Measurements from ENCODE around the gene MARCKSL1. TPM values are rescaled to one million over a fixed set of nuclear protein-coding genes. Genes with fewer than 3 reads are reported as not detected.

MARCKSL1 gene
- polyA plus RNA-seq, 1 experiment, result 196 TPM

DNA sequence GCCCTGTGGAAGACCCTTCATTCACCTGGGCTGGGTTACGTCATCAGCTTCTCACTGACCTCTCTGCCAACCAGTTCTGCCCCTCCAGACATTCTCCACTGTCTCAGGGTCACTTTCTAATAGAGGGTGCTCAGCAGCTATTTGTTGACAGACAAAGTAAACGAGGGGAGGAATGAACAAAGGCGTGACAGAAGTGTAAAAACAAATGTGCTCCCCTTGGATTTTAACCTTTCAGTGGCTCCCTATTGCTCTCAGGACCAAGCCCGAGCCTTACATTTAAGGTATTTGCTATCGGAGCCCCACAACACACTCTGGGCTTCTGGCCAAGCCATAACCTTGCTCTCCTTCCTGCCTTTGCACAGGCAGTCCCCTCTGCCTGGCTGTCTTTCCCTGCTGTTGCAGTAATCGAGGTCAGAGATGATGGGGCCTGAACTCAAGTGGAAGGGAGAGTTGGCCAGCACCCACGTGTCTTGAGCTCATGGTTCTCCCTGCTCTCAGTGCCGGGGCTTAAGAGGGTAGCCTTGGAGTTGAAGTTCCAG, 9.3 kb upstream of the MARCKSL1 start:
- CTCF ChIA-PET, result no interaction called here
- TF ChIP-seq, protein P1, sequence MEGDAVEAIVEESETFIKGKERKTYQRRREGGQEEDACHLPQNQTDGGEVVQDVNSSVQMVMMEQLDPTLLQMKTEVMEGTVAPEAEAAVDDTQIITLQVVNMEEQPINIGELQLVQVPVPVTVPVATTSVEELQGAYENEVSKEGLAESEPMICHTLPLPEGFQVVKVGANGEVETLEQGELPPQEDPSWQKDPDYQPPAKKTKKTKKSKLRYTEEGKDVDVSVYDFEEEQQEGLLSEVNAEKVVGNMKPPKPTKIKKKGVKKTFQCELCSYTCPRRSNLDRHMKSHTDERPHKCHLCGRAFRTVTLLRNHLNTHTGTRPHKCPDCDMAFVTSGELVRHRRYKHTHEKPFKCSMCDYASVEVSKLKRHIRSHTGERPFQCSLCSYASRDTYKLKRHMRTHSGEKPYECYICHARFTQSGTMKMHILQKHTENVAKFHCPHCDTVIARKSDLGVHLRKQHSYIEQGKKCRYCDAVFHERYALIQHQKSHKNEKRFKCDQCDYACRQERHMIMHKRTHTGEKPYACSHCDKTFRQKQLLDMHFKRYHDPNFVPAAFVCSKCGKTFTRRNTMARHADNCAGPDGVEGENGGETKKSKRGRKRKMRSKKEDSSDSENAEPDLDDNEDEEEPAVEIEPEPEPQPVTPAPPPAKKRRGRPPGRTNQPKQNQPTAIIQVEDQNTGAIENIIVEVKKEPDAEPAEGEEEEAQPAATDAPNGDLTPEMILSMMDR (IDR thresholded peaks at IDR 0.05; ENCODE audit: low read depth, low read length), result no peak
- Histone ChIP-seq H3K9me3 (ENCODE audit: control insufficient read depth, insufficient read depth, low read length) (no peaks in the 10 kb centered on the region), H3K27me3 (ENCODE audit: control insufficient read depth, insufficient read depth, low read length) (no peaks in the 10 kb centered on the region), H3K27ac (ENCODE audit: low read depth, low read length) (no peak overlapping the region), H3K4me3 (ENCODE audit: low read depth, low read length) (no peak overlapping the region)
- POLR2A ChIA-PET, result interaction anchor here (1.1 to 3.4 kb wide), 2 partner anchors 10 to 11 kb away, joined by 3 to 32 read pairs; partner anchors contain the start of gene MARCKSL1
- no peak for DNase-seq (ENCODE audit: low read depth, low spot score)

DNA sequence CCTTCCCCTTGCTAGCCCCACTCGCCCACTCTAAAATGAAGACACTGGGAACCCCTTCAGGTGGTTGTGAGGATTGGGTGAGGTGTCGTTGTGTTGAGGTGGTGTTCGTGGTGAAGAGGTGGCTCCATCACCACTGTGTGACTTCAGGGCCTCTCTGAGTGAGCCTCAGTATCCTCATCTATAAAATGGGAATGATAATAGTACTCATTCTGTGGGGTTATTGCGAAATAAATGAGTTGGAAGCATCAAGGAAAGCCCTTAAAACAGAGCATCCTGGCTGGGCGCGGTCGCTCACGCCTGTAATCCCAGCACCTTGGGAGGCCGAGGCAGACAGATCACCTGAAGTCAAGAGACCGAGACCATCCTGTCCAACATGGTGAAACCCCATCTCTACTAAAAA, 6.7 kb upstream of the MARCKSL1 start:
- Histone ChIP-seq H3K27me3 (ENCODE audit: control insufficient read depth, insufficient read depth, low read length) (no peaks in the 10 kb centered on the region), H3K4me3 (ENCODE audit: low read depth, low read length) (no peak overlapping the region), H3K27ac (ENCODE audit: low read depth, low read length) (no peak overlapping the region), H3K9me3 (ENCODE audit: control insufficient read depth, insufficient read depth, low read length) (no peaks in the 10 kb centered on the region)
- TF ChIP-seq, protein P1 (IDR thresholded peaks at IDR 0.05; ENCODE audit: low read depth, low read length), result no peak
- ChIA-PET CTCF (no interaction called here), POLR2A (no interaction called here)
- DNase-seq (ENCODE audit: low read depth, low spot score), result no peak

DNA sequence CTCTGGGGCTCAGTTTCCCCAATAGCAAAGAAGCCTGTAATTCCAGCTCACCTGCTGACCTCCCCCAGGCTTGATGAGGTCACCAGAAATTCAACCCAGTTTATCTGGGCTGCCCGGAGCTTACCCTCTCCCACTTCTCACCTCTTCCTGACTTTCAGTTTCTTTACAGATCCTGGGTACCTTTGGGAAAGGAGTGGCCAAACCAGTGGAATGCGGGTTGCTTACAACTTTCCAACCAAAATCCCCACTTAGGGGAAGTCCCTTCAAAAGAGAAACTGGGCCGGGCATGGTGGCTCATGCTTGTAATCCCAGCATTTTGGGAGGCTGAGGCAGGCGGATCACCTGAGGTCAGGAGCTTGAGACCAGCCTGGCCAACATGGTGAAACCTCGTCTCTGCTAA, 5.9 kb upstream of the MARCKSL1 start:
- no peak for DNase-seq (ENCODE audit: low read depth, low spot score)
- CTCF ChIA-PET, result interaction anchor here (1.0 kb wide), 1 partner anchor 9 kb away, joined by 3 read pairs; no protein-coding TSS in a partner anchor

DNA sequence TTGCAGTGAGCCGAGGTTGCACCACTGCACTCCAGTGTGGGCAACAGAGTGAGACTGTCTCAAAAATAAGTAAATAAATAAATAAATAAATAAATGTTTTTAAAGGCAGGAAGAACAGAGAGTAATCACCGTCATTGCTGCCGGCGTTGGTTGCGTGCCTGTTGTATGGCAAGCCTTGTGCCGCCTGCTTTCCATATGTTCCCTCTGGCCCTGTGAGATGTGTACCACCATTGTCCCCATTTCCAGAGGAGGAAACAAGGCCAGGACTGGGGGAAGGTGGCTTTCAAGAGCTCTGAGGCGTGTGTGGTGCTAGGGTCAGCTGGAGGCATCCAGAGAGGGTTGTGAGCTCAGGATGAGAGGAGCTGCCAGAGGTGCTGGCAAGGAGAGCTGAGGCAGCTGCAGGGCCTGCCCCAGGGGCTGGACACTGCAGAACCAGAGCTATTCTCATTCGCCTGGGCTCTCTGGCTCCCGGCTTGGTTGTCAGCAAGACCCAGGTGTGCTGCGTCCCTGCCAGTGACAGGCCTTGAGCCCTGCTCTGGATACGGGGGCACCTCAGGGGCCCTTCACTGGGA, 5.2 kb upstream of the MARCKSL1 start:
- CTCF ChIA-PET, result interaction anchor here (1.0 kb wide), 2 partner anchors 10 to 126 kb away, joined by 3 read pairs; no protein-coding TSS in a partner anchor
- H3K27me3 ChIP-seq (ENCODE audit: control insufficient read depth, insufficient read depth, low read length), result no peaks in the 10 kb centered on the region
- POLR2A ChIA-PET, result no interaction called here

More for the DNA sequence above, 5.9 kb upstream of the MARCKSL1 start:
- no peaks in the 10 kb centered on the region for H3K27me3 ChIP-seq (ENCODE audit: control insufficient read depth, insufficient read depth, low read length)
- H3K4me3 ChIP-seq (ENCODE audit: low read depth, low read length), result no peak overlapping the region
- H3K27ac ChIP-seq (ENCODE audit: low read depth, low read length), result no peak overlapping the region
- no peaks in the 10 kb centered on the region; the same call in 1 of the 2 replicates for H3K9me3 ChIP-seq (ENCODE audit: control insufficient read depth, insufficient read depth, low read length)
- TF ChIP-seq, protein P1 (IDR thresholded peaks at IDR 0.05; ENCODE audit: low read depth, low read length), result no peak
- POLR2A ChIA-PET, result no interaction called here

More for the DNA sequence above, 5.2 kb upstream of the MARCKSL1 start:
- no peak overlapping the region for H3K4me3 ChIP-seq (ENCODE audit: low read depth, low read length)
- DNase-seq (ENCODE audit: low read depth, low spot score), result no peak
- TF ChIP-seq, protein P1 (IDR thresholded peaks at IDR 0.05; ENCODE audit: low read depth, low read length), result no peak
- no peak overlapping the region for H3K27ac ChIP-seq (ENCODE audit: low read depth, low read length)
- H3K9me3 ChIP-seq (ENCODE audit: control insufficient read depth, insufficient read depth, low read length), result no peaks in the 10 kb centered on the region; the same call in 1 of the 2 replicates
